Activated T-helper 17 cell treated with anti-CD3 and anti-CD28 coated beads, Interleukin-2, amount 50 U/mL, for 72 hours (primary cell): Measurements from ENCODE around the gene CASP9. TPM values are rescaled to one million over a fixed set of nuclear protein-coding genes. Genes with fewer than 3 reads are reported as not detected.
A peak's percentile ranks its signal among the peaks of the same experiment; 100 is the strongest.

Source experiments
- ATAC-seq: fragments of 150-1000 bp; cut with Tn5 transposase; replicated peaks from 2 replicates; pipeline ENCODE4 v1.10.0; 2021; ENCODE audit warnings: mild to moderate bottlenecking, moderate library complexity
- H3K27ac Mint-ChIP-seq: one replicate; pipeline ENCODE4 v1.8.0; 2022; ENCODE audit warnings: mixed read lengths
- H3K27me3 Mint-ChIP-seq: one replicate; pipeline ENCODE4 v1.8.0; 2022; ENCODE audit warnings: mixed read lengths
- H3K36me3 Mint-ChIP-seq: one replicate; pipeline ENCODE4 v1.8.0; 2022; ENCODE audit warnings: low read depth, mild to moderate bottlenecking, mixed read lengths
- H3K4me1 Mint-ChIP-seq: one replicate; pipeline ENCODE4 v1.8.0; 2022; ENCODE audit warnings: mixed read lengths
- H3K4me3 Mint-ChIP-seq: one replicate; pipeline ENCODE4 v1.8.0; 2022; ENCODE audit warnings: mild to moderate bottlenecking, mixed read lengths
- H3K9me3 Mint-ChIP-seq: one replicate; pipeline ENCODE4 v1.8.0; 2022; ENCODE audit warnings: mixed read lengths
- total RNA-seq, 2 donors: library from RNA; stranded (reverse); gene quantifications; one replicate each; pipeline ENCODE4 v1.2.3, GENCODE V29; 2022

The CASP9 gene
- total RNA-seq, result 10 to 100 TPM; 17.1 to 17.9 TPM

DNA sequence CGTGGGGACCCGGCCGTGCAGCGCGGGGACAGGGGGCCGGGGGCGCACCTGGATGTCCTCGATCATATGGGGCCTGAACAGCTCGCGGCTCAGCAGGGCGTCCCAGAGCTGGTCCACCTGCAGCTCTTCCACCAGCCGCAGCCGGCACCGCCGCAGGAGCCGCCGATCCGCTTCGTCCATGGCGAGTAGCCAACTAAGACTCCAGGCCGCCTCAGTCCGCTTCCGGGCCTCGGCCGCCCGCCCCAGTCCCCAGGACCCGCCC lies at the start of gene CASP9:
Gene CASP9 (minus strand): TSS at position 195 of the 262 bp plus-strand sequence. CDS start 15 bp downstream, at position 180.
- no peak for ATAC-seq
- Mint-ChIP-seq H3K9me3 (no peaks in the 10 kb centered on the region), H3K36me3 (peaks cover 6% of the 10 kb centered on the region), H3K4me3 (peak within 1 kb of the TSS; percentile 91), H3K27ac (peak within 1 kb of the TSS; percentile 92), H3K4me1 (peaks cover 30% of the 10 kb centered on the region), H3K27me3 (no peaks in the 10 kb centered on the region)

DNA sequence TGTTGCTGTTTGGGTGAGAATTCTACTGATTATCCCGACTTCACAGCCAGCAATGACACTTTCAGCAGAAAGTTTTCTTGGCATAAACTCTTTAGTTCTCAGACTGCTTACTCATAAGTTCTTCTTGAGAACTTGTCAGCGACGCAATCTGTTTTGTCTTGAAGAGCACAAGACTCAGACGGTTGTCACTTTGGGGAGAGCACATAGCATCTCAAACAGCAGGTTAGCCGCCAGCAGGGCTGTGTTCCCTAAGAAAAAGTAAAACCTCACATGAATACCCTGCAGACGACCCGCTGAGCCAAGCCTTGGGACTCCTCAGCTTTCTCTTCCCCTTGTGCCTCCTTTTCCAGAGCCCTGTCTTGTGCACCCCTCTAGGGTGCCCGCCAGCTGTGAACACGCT lies 49.5 kb upstream of the CASP9 start:
- H3K4me1 Mint-ChIP-seq, result peaks cover 2% of the 10 kb centered on the region
- H3K36me3 Mint-ChIP-seq, result peaks cover 76% of the 10 kb centered on the region
- no peaks in the 10 kb centered on the region for H3K27me3 Mint-ChIP-seq
- ATAC-seq, result no peak
- no peak overlapping the region for H3K27ac Mint-ChIP-seq
- H3K9me3 Mint-ChIP-seq, result no peaks in the 10 kb centered on the region
- H3K4me3 Mint-ChIP-seq, result no peak overlapping the region

DNA sequence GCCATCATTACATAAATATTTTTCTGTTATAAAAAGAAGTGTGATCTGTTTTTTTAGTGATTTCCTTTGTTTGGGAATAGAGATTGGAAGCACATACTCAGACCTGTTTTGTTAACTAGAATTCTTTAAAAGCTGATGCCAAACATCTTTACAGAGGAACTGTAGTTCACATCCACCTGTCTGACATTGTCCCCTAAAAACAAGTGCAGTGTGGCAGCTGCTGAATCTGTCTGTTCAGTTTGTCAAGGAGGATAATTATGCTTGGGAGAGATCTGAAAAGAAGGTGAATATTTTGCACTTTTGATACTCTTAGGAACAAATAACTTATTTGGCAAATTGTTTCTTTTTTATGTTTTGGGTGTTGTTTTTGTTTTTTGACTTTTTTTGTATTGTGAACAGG lies 47.3 kb upstream of the CASP9 start:
- no peak for ATAC-seq
- Mint-ChIP-seq H3K36me3 (peaks cover 87% of the 10 kb centered on the region), H3K9me3 (no peaks in the 10 kb centered on the region), H3K4me1 (no peaks in the 10 kb centered on the region), H3K27ac (peak overlapping the region; percentile 42), H3K4me3 (no peak overlapping the region), H3K27me3 (no peaks in the 10 kb centered on the region)

DNA sequence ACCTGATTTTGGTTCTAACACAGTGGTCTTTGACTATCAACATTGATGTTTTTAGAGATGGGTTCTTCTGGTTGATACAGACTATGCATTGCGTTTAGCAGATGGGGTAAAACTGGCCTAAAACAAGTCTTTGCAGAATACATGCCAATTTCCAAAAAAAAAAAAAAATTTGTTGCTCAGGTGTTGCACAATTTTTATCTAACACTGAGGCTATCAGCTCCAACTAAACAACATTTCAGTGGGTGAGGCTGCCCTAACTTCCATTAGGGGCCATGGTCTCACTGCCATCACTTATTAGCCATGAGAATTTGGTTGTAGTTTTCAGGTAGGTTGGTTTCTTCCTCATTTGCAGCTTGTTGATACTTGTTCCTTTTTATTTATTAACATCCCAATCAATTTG lies 46.8 kb upstream of the CASP9 start:
- Mint-ChIP-seq H3K36me3 (peaks cover 91% of the 10 kb centered on the region), H3K4me1 (no peaks in the 10 kb centered on the region), H3K27me3 (no peaks in the 10 kb centered on the region), H3K27ac (peak overlapping the region; percentile 42), H3K9me3 (no peaks in the 10 kb centered on the region), H3K4me3 (no peak overlapping the region)
- no peak for ATAC-seq

DNA sequence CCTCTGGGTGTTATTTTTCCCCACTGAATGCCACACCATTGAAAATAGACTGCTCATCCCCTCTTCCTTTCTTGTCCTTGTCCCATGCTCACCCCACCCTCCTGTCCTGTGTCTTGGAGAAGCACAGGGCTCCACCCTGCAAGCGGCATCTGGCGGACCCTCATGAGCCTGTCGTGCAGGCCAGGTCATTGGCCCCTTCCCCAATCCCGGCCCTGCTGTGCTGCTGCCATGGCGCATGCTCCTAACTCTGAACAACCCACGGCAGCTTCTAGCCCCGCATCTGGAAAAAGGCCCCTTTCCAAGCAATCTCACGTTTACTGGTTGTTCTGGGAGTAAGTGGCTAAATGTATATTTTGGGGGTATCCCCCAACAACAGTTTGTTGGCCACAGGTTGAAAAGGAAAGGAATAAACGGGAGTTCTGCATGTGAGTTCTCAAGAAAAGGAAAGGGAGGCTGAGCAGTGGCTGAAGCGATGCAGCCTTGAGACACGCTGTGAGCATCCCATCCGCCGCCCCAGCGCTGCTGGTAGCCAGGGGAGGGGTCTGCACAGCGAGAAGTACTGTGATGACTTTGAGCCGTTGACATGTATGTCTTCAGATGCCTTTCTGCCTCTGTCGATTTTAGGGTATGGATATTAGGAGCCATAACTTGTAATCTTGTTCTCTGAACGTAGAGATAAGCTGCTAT lies 44.5 kb upstream of the CASP9 start:
- Mint-ChIP-seq H3K27ac (no peak overlapping the region), H3K4me3 (no peak overlapping the region), H3K36me3 (peaks cover 96% of the 10 kb centered on the region), H3K9me3 (no peaks in the 10 kb centered on the region), H3K4me1 (no peaks in the 10 kb centered on the region), H3K27me3 (no peaks in the 10 kb centered on the region)
- ATAC-seq, result no peak

DNA sequence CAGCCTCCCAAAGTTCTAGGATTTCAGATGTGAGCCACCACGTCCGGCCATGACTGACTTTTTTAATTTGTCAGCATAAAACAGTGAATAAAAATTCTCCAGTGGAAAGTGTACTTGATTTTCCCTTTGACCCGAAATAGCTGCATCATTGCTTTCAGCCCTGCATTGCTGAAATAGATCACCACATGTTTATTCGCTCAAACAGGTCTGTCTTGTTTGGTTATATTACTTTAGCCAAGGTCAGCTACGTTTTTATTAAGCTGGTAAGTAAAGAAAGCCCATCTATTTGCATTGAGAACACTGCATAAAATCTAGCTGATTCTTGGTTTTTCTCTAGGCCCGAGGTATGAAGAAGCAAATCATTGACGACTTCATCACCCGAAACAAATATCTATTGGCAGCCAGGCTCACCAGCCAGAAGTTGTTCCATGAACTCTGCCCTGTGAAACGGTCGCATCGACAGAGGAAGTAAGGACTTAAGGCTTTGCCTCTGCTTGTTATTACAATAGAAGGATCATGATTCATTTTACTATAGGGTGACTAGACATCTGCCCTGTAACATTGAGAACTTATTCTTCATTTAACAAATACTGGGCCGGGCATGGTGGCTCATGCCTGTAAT lies 35.3 kb upstream of the CASP9 start:
- Mint-ChIP-seq H3K9me3 (no peaks in the 10 kb centered on the region), H3K4me3 (no peak overlapping the region), H3K27ac (no peak overlapping the region), H3K27me3 (no peaks in the 10 kb centered on the region), H3K4me1 (no peaks in the 10 kb centered on the region), H3K36me3 (peaks cover 66% of the 10 kb centered on the region)
- no peak for ATAC-seq

DNA sequence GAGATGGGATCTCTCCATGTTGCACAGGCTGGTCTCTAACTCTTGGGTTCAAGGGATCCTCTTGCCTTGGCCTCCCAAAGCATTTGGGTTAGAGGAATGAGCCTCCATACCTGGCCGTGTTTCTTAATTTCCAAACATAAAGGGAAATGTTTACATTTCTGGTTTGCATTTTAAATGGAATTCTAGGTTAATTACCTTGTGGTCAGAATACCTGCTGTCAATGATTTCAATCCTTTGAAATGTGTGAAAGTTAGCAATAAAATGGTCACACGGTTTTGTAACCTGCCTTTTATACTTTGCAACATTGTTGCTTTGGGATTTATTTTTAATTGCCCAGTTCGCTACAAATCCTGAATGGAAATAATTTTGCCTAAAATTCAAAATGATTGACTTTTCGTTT lies 34.5 kb upstream of the CASP9 start:
- H3K36me3 Mint-ChIP-seq, result peaks cover 58% of the 10 kb centered on the region
- no peaks in the 10 kb centered on the region for H3K4me1 Mint-ChIP-seq
- no peak overlapping the region for H3K27ac Mint-ChIP-seq
- ATAC-seq, result no peak
- no peak overlapping the region for H3K4me3 Mint-ChIP-seq
- no peaks in the 10 kb centered on the region for H3K9me3 Mint-ChIP-seq
- no peaks in the 10 kb centered on the region for H3K27me3 Mint-ChIP-seq

DNA sequence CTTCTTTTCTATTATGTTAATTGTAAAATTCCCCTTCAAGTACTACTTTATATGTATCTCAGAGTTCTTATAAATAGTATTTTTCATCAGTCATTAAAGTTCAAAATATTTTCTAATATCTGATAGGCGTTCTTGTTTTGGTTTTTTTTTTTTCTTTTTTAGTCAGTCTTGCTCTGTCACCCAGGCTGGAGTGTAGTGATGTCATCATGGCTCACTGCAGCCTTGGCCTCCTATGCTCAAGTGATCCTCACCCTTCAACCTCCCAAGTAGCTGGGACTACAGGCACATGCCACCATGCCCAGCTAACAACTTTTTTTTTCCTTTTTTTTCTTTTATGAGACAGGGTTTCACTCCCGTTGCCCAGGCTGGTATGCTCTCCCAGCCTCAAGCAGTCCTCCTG lies 33.6 kb upstream of the CASP9 start:
- H3K4me3 Mint-ChIP-seq, result no peak overlapping the region
- no peak overlapping the region for H3K27ac Mint-ChIP-seq
- no peaks in the 10 kb centered on the region for H3K4me1 Mint-ChIP-seq
- H3K27me3 Mint-ChIP-seq, result no peaks in the 10 kb centered on the region
- no peak for ATAC-seq
- H3K9me3 Mint-ChIP-seq, result no peaks in the 10 kb centered on the region
- H3K36me3 Mint-ChIP-seq, result peaks cover 55% of the 10 kb centered on the region

DNA sequence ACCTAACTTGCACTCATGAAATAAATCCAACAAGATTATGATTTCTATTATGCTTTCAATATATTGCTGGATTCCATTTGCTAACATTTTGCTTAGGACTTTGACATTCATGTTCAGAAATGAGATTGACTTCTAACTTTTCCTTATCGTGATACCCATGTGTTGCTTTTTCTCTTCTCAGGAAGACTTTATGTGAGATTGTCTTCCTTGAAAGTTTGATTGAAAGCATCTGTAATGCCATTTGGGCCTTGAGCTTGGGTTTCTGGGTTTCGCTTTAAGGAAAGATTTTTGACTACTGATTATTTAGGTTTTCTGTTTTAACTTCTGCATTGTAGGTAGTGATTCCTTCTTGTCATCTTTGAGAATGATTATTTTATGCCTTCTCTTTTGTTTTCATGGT lies 33.0 kb upstream of the CASP9 start:
- H3K27ac Mint-ChIP-seq, result no peak overlapping the region
- H3K27me3 Mint-ChIP-seq, result no peaks in the 10 kb centered on the region
- H3K4me3 Mint-ChIP-seq, result no peak overlapping the region
- no peaks in the 10 kb centered on the region for H3K4me1 Mint-ChIP-seq
- ATAC-seq, result no peak
- peaks cover 49% of the 10 kb centered on the region for H3K36me3 Mint-ChIP-seq
- H3K9me3 Mint-ChIP-seq, result no peaks in the 10 kb centered on the region

DNA sequence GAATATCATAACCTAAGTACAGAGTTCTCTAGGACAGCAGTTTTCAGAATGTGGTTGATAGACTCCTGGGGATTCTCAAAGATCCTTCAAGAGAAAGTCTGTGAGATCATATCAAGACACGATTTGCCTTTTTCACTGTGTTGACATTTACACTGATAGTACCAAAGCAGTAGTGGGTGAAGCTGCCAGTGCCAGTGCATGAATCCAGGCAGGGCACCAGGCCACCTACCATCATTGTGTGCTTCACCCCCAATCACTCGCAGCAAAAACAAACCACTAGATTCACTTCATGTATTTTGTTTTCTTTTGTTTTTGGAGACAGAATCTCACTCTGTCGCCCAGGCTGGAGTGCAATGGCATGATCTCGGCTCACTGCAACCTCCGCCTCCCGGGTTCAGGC lies 26.6 kb upstream of the CASP9 start:
- peaks cover 54% of the 10 kb centered on the region for H3K36me3 Mint-ChIP-seq
- H3K27ac Mint-ChIP-seq, result no peak overlapping the region
- H3K9me3 Mint-ChIP-seq, result no peaks in the 10 kb centered on the region
- no peaks in the 10 kb centered on the region for H3K27me3 Mint-ChIP-seq
- no peak overlapping the region for H3K4me3 Mint-ChIP-seq
- no peak for ATAC-seq
- H3K4me1 Mint-ChIP-seq, result no peaks in the 10 kb centered on the region

DNA sequence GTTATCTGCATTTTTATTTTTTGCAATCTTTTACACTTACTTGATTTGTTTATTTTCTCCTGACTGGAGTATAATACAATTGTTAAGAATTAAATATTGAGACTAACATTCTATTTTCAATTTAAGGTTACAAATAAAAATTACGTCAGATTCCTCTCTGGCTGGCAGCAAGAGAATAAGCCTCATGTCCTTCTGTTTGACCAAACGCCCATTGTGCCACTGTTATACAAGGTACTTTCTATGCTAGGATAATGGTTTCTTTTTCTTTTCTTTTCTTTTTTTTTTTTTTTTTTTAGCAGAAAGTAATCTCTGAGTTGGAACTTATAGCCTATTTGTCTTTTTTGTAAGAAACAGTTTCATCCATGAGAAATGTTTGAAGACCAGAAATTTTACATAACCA lies 22.6 kb upstream of the CASP9 start:
- no peak for ATAC-seq
- no peaks in the 10 kb centered on the region for H3K4me1 Mint-ChIP-seq
- H3K27ac Mint-ChIP-seq, result no peak overlapping the region
- H3K27me3 Mint-ChIP-seq, result no peaks in the 10 kb centered on the region
- H3K4me3 Mint-ChIP-seq, result no peak overlapping the region
- H3K9me3 Mint-ChIP-seq, result no peaks in the 10 kb centered on the region
- peaks cover 82% of the 10 kb centered on the region for H3K36me3 Mint-ChIP-seq

DNA sequence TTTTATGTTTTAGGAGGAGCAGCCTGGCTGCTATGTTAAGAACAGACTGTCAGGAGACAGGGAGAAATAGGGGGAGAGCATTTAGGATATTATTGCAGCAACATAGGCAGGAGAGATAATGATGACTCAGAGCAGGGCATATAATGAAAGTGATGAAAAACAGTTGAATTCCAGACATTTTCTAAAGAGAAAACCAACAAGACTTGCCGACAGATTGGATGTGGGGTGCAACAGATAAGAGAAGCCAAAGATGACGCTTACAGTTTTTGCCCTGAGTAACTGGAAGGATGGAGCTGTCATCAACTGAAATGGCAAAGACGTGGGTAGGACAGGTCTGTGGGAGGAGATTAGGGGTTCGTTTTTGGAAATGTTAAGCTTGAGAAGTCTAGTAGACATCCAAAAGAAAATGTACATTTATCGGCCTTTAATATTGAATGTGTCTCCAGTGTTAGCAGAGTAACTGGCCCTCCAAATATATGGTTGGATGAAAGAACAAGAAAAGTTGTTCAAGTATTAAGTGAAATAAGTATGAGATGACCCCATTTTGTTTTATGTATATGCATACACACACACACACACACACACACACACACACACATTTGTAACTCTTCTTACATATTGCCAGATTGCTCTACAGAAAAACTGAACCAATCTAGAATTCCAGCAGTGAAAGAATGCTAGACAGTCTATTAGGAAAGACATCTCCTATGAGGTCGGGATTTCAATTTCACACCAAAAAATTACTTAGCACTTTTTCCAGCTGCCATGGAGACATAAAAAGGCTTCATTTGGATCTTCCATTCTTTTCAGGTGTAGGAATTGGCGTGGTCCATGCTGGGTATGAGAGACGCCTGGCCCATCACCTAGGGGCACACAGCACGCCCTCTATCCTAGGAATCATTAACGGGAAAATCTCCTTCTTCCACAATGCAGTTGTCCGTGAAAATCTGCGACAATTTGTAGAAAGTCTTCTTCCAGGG lies 19.9 kb upstream of the CASP9 start:
- no peak overlapping the region for H3K27ac Mint-ChIP-seq
- no peak for ATAC-seq
- H3K27me3 Mint-ChIP-seq, result no peaks in the 10 kb centered on the region
- H3K9me3 Mint-ChIP-seq, result no peaks in the 10 kb centered on the region
- no peaks in the 10 kb centered on the region for H3K4me1 Mint-ChIP-seq
- H3K4me3 Mint-ChIP-seq, result no peak overlapping the region
- H3K36me3 Mint-ChIP-seq, result peaks cover 82% of the 10 kb centered on the region

DNA sequence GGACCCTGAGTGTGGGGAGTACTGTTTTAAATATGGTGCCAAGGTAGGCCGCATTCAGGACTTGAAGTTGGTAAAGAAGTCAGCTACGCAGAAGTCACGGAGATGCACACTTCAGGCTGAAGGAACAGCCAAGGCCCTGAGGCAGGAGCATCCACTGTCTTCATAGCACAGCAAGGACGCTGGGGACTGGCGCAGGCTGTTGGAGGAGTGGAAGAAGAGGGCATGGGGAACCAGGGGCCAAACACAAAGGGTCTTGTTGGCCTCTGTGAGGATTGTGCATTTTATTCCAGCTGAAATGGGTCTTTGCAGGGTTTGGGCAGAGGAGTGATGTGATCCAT lies 19.2 kb upstream of the CASP9 start:
- Mint-ChIP-seq H3K9me3 (no peaks in the 10 kb centered on the region), H3K27ac (no peak overlapping the region), H3K36me3 (peaks cover 86% of the 10 kb centered on the region), H3K27me3 (no peaks in the 10 kb centered on the region), H3K4me3 (no peak overlapping the region), H3K4me1 (no peaks in the 10 kb centered on the region)
- ATAC-seq, result no peak

DNA sequence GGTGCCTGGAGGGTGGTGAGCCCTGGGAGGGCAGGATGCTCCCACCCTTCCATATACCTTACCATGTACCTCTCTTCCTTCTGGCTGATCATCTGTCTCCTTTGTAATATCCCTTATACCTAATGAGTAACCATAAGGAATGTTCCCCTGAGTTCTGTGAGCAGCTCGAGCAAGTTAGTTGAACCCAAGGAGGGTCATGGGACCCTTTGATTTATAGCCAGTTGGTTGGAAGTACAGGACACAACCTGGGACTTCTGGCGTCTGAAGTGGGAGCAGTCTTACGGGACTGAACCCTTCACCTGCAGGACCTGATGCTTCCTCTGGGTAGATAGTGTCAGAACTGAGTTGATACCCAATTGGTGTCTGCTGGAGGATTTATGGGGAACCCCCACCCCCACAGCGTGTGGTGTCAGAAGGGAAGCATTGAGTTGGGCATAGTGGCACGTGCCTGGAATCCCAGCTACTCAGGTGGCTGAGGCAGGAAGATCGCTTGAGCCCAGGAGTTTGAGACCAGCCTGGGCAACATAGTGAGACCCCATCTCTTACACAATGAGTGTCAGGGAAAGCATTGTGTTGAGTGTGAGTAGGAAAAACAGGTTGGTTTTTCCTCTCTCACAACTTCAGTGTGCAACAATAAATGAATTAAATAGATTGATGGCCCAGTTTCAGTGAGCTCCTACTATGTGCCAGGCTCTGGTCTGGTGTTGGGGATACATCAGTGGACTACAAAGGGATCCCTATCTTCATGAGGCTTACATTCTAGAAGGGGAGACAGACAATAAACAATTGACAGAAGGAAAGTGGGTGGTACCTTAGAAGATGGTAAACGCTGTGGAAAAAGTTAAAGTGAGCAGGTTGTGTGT lies 18.6 kb upstream of the CASP9 start:
- ATAC-seq, result no peak
- Mint-ChIP-seq H3K27ac (no peak overlapping the region), H3K4me3 (no peak overlapping the region), H3K4me1 (no peaks in the 10 kb centered on the region), H3K9me3 (no peaks in the 10 kb centered on the region), H3K36me3 (peaks cover 86% of the 10 kb centered on the region), H3K27me3 (no peaks in the 10 kb centered on the region)
